ENCODE measurements around the gene AKAP12.

The AKAP12 gene

GRCh38 chr6:151381722-151382121, 142.0 kb downstream of the AKAP12 start:
- no peak for TF ChIP-seq CTCF (IDR thresholded peaks at IDR 0.05)

GRCh38 chr6:151384151-151384550, 144.4 kb downstream of the AKAP12 start:
- no peak for TF ChIP-seq CTCF (IDR thresholded peaks at IDR 0.05)

- TF ChIP-seq CTCF (IDR thresholded peaks at IDR 0.05) = no peak
Observed at GRCh38 chr6:151385177-151385576, 145.4 kb downstream of the AKAP12 start.

GRCh38 chr6:151387175-151387970, 147.6 kb downstream of the AKAP12 start:
- TF ChIP-seq CTCF (IDR thresholded peaks at IDR 0.05) = no peak

GRCh38 chr6:151388236-151388635, 148.5 kb downstream of the AKAP12 start:
- TF ChIP-seq CTCF (IDR thresholded peaks at IDR 0.05) = no peak

- no peak for TF ChIP-seq CTCF (IDR thresholded peaks at IDR 0.05)
Observed at GRCh38 chr6:151388997-151389617, 149.3 kb downstream of the AKAP12 start.

- TF ChIP-seq CTCF (IDR thresholded peaks at IDR 0.05) = no peak
Observed at GRCh38 chr6:151389618-151390275, 150.0 kb downstream of the AKAP12 start.
